HEK293 (cell line): ENCODE measurements around the gene KCNA4.

Source experiments
- CTCF ChIA-PET: fragments of 350-600 bp; formaldehyde crosslinking; extraction: SDS; loops from one replicate; lab custom pipeline; 2021; ENCODE audit warnings: antibody characterized with exemption; lab: Yijun Ruan, JAX
- POLR2A ChIA-PET: fragments of 300-600 bp; formaldehyde crosslinking; extraction: SDS; loops from one replicate; lab custom pipeline; 2020; ENCODE audit warnings: antibody characterized with exemption, inconsistent platforms; lab: Yijun Ruan, JAX
- H3K27ac ChIP-seq: fragments of 200-500 bp; sonication (Bioruptor generic); 2 replicates; pipeline ENCODE4 v1.5.1; 2014; ENCODE audit warnings: low read depth, low read length, control low read depth, inconsistent platforms; ENCODE audit errors: extremely low read depth
- H3K36me3 ChIP-seq, 2 experiments: fragments of 200-500 bp in 1 of 2; sonication (Bioruptor generic) in 1 of 2; 1 replicate in 1 of 2; 2 replicates in 1 of 2; pipeline ENCODE4 v1.5.1; 2014 to 2017; ENCODE audit warnings: inconsistent platforms in 2 of 2, low read length in 2 of 2; ENCODE audit not compliant: control insufficient read depth in 2 of 2, insufficient read depth in 1 of 2
- H3K4me1 ChIP-seq: fragments of 200-500 bp; sonication (Bioruptor generic); 2 replicates; pipeline ENCODE4 v1.5.1; 2014; ENCODE audit warnings: mild to moderate bottlenecking, low read length, inconsistent platforms; ENCODE audit not compliant: control insufficient read depth, insufficient read depth
- H3K4me3 ChIP-seq: 2 replicates; pipeline ENCODE4 v1.5.1; 2011; ENCODE audit warnings: low read depth, mild to moderate bottlenecking, control low read depth, low read length, moderate library complexity
- H3K9me3 ChIP-seq: fragments of 200-500 bp; sonication (Bioruptor generic); 2 replicates; pipeline ENCODE4 v1.5.1; 2014; ENCODE audit warnings: low read depth, low read length, inconsistent platforms; ENCODE audit not compliant: control insufficient read depth, insufficient read depth
- EGR2 ChIP-seq: fragments of 450-650 bp; formaldehyde crosslinking; IDR thresholded peaks from 2 replicates; pipeline ENCODE4 v1.5.1; 2016; ENCODE audit warnings: low read depth, missing biosample characterization, missing genetic modification characterization
- GLIS1 ChIP-seq: fragments of 450-650 bp; formaldehyde crosslinking; IDR thresholded peaks from 2 replicates; pipeline ENCODE4 v1.5.1; 2016; ENCODE audit warnings: missing biosample characterization, missing genetic modification characterization
- PRDM10 ChIP-seq: fragments of 450-650 bp; formaldehyde crosslinking; IDR thresholded peaks from 2 replicates; pipeline ENCODE4 v1.5.1; 2016; ENCODE audit warnings: missing biosample characterization, missing genetic modification characterization
- SALL2 ChIP-seq: fragments of 450-650 bp; formaldehyde crosslinking; IDR thresholded peaks from 2 replicates; pipeline ENCODE4 v1.5.0; 2017; ENCODE audit warnings: missing biosample characterization, mild to moderate bottlenecking, missing genetic modification characterization, borderline replicate concordance
- ZBTB48 ChIP-seq: fragments of 450-650 bp; formaldehyde crosslinking; IDR thresholded peaks from 2 replicates; pipeline ENCODE4 v1.5.1; 2016; ENCODE audit warnings: missing biosample characterization, missing genetic modification characterization
- ZNF133 ChIP-seq: fragments of 450-650 bp; formaldehyde crosslinking; IDR thresholded peaks from 2 replicates; pipeline ENCODE4 v1.5.1; 2016; ENCODE audit warnings: missing biosample characterization, missing genetic modification characterization
- ZNF221 ChIP-seq: fragments of 450-650 bp; formaldehyde crosslinking; IDR thresholded peaks from 2 replicates; pipeline ENCODE4 v1.5.1; 2017; ENCODE audit warnings: missing biosample characterization, missing genetic modification characterization, borderline replicate concordance
- ZNF24 ChIP-seq: fragments of 450-650 bp; formaldehyde crosslinking; IDR thresholded peaks from 2 replicates; pipeline ENCODE4 v1.5.1; 2016; ENCODE audit warnings: missing biosample characterization, missing genetic modification characterization
- ZNF416 ChIP-seq: fragments of 450-650 bp; formaldehyde crosslinking; IDR thresholded peaks from 2 replicates; pipeline ENCODE4 v1.5.1; 2016; ENCODE audit warnings: missing biosample characterization, missing genetic modification characterization
- ZNF426 ChIP-seq: fragments of 450-650 bp; formaldehyde crosslinking; IDR thresholded peaks from 2 replicates; pipeline ENCODE4 v1.5.1; 2017; ENCODE audit warnings: missing biosample characterization, missing genetic modification characterization, mild to moderate bottlenecking, inconsistent platforms, moderate library complexity
- ZNF473 ChIP-seq: fragments of 450-650 bp; formaldehyde crosslinking; IDR thresholded peaks from 2 replicates; pipeline ENCODE4 v1.5.1; 2017; ENCODE audit warnings: missing biosample characterization, missing genetic modification characterization
- ZNF585B ChIP-seq: fragments of 450-650 bp; formaldehyde crosslinking; IDR thresholded peaks from 2 replicates; pipeline ENCODE4 v1.5.1; 2016; ENCODE audit warnings: missing biosample characterization, missing genetic modification characterization
- ZNF626 ChIP-seq: fragments of 450-650 bp; sonication (Bioruptor Pico); formaldehyde crosslinking; IDR thresholded peaks from 2 replicates; pipeline ENCODE4 v1.5.1; 2018; ENCODE audit warnings: missing biosample characterization, missing genetic modification characterization, inconsistent platforms
- ZNF701 ChIP-seq: fragments of 450-650 bp; formaldehyde crosslinking; IDR thresholded peaks from 2 replicates; pipeline ENCODE4 v1.5.1; 2016; ENCODE audit warnings: missing biosample characterization, missing genetic modification characterization
- ZNF76 ChIP-seq: fragments of 450-650 bp; formaldehyde crosslinking; IDR thresholded peaks from 2 replicates; pipeline ENCODE4; 2016; ENCODE audit warnings: low read depth, missing biosample characterization, missing genetic modification characterization, borderline replicate concordance
- ZNF837 ChIP-seq: fragments of 450-650 bp; formaldehyde crosslinking; IDR thresholded peaks from 2 replicates; pipeline ENCODE4 v1.5.1; 2016; ENCODE audit warnings: missing biosample characterization, missing genetic modification characterization
- ZSCAN16 ChIP-seq: fragments of 450-650 bp; formaldehyde crosslinking; IDR thresholded peaks from 2 replicates; pipeline ENCODE4 v1.5.1; 2016; ENCODE audit warnings: missing biosample characterization, missing genetic modification characterization
- ZSCAN18 ChIP-seq: fragments of 450-650 bp; formaldehyde crosslinking; IDR thresholded peaks from 2 replicates; pipeline ENCODE4 v1.5.1; 2016; ENCODE audit warnings: missing biosample characterization, missing genetic modification characterization
- ZSCAN30 ChIP-seq: fragments of 450-650 bp; IDR thresholded peaks from 2 replicates; pipeline ENCODE4 v1.5.1; 2018; ENCODE audit warnings: missing biosample characterization, mild to moderate bottlenecking, missing genetic modification characterization, moderate library complexity
- TF ChIP-seq, protein P1 (sequence below): fragments of 450-650 bp; formaldehyde crosslinking; IDR thresholded peaks from 2 replicates; pipeline ENCODE4 v1.5.1; 2016; ENCODE audit warnings: missing biosample characterization, missing genetic modification characterization
- TF ChIP-seq, protein P2 (sequence below): fragments of 450-650 bp; IDR thresholded peaks from 2 replicates; pipeline ENCODE4 v1.5.1; 2018; ENCODE audit warnings: missing biosample characterization, mild to moderate bottlenecking, missing genetic modification characterization

Gene KCNA4

DNA sequence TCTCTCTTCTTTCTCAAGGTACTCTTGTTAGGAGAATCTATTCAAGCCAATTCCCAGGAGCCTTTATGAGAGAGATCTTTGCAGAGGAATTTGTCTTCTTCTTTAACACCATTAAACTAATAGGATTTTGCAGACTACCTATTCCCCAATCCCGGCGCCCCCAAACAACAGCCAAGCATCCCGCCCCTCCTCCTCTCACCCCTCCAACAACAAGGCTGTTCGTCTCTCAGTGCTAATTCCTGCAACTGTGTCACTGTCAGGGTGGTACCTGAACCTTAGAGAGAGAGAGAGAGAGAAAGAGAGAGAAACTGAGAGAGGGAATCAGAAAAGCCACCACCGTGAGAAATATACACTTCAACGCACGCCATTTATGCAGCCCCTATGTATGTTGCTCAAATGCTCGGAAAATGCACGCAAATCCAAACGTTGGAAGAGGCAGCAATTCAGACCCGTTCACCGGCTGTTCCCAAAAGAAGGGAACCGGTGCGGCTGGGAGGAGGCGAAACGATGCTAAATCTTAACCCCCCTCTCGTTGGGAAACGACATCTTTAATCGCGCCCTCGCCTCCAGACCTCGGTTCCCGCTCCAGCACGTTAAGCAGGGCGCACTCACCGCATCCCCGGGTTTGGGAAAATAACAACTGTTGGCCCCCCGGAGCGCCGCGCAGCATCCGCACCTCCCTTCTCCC, 961 bp downstream of the KCNA4 start:
- H3K9me3 ChIP-seq = no peaks in the 10 kb centered on the region
- ChIA-PET POLR2A (no interaction called here), CTCF (no interaction called here)
- H3K4me3 ChIP-seq = peak overlapping the region; percentile 47
- no peak overlapping the region for H3K27ac ChIP-seq
- no peak for TF ChIP-seq ZNF473 (tag by site-specific recombination)
- TF ChIP-seq GLIS1 = peak; percentile 37; the same call in 1 of the 2 replicates
- no peaks in the 10 kb centered on the region for H3K36me3 ChIP-seq
- no peaks in the 10 kb centered on the region for H3K4me1 ChIP-seq

DNA sequence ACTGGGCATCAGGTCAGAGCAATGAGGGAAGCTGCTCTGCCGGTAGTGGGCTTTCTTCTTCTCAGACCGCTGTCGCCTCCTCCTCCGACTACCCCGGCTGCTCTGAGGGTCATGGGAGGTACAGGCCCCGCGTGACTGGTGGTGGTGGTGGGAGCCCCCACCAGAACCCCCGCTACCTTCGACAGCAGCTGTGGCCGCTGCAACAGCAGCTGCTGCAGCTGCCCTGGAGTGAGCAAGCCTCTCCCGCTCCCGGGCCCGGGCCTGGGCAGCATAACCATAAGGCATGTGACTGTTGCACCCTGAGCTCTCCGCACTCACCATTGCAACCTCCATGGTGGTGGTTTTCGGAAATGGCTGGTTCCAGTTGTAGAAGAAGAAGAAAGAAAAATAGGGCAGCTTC, 4.5 kb downstream of the KCNA4 start:
- TF ChIP-seq, protein P1, sequence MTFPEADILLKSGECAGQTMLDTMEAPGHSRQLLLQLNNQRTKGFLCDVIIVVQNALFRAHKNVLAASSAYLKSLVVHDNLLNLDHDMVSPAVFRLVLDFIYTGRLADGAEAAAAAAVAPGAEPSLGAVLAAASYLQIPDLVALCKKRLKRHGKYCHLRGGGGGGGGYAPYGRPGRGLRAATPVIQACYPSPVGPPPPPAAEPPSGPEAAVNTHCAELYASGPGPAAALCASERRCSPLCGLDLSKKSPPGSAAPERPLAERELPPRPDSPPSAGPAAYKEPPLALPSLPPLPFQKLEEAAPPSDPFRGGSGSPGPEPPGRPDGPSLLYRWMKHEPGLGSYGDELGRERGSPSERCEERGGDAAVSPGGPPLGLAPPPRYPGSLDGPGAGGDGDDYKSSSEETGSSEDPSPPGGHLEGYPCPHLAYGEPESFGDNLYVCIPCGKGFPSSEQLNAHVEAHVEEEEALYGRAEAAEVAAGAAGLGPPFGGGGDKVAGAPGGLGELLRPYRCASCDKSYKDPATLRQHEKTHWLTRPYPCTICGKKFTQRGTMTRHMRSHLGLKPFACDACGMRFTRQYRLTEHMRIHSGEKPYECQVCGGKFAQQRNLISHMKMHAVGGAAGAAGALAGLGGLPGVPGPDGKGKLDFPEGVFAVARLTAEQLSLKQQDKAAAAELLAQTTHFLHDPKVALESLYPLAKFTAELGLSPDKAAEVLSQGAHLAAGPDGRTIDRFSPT (tag by site-specific recombination) = no peak
- TF ChIP-seq ZSCAN16 (tag by site-specific recombination) (no peak), EGR2 (tag by site-specific recombination) (no peak), ZBTB48 (tag by site-specific recombination) (no peak), PRDM10 (tag by site-specific recombination) (no peak), ZNF24 (tag by site-specific recombination) (no peak), ZNF701 (tag by site-specific recombination) (no peak), ZNF585B (tag by site-specific recombination) (no peak), ZNF837 (tag by site-specific recombination) (no peak), ZNF426 (tag by site-specific recombination) (no peak), ZNF221 (tag by site-specific recombination) (no peak), ZSCAN30 (tag by site-specific recombination) (no peak), ZNF133 (tag by site-specific recombination) (no peak), ZNF626 (tag by site-specific recombination) (no peak), SALL2 (no peak), ZNF76 (no peak), ZNF416 (tag by site-specific recombination) (no peak), ZSCAN18 (tag by site-specific recombination) (no peak)
- TF ChIP-seq, protein P2, sequence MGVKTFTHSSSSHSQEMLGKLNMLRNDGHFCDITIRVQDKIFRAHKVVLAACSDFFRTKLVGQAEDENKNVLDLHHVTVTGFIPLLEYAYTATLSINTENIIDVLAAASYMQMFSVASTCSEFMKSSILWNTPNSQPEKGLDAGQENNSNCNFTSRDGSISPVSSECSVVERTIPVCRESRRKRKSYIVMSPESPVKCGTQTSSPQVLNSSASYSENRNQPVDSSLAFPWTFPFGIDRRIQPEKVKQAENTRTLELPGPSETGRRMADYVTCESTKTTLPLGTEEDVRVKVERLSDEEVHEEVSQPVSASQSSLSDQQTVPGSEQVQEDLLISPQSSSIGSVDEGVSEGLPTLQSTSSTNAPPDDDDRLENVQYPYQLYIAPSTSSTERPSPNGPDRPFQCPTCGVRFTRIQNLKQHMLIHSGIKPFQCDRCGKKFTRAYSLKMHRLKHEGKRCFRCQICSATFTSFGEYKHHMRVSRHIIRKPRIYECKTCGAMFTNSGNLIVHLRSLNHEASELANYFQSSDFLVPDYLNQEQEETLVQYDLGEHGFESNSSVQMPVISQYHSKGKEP (tag by site-specific recombination) = no peak
- Histone ChIP-seq H3K9me3 (no peaks in the 10 kb centered on the region), H3K27ac (no peak overlapping the region), H3K36me3 (no peaks in the 10 kb centered on the region), H3K4me1 (no peaks in the 10 kb centered on the region), H3K4me3 (no peak overlapping the region)
- ChIA-PET POLR2A (no interaction called here), CTCF (interaction anchor here (0.7 kb wide), 1 partner anchor 422 kb away, joined by 3 read pairs; no protein-coding TSS in a partner anchor)
